Endothelial cell of umbilical vein (primary cell): Measurements from ENCODE around the gene POU4F3. TPM values are rescaled to one million over a fixed set of nuclear protein-coding genes. Genes with fewer than 3 reads are reported as not detected.

ENCODE experiments used
- BruUV-seq: library from RNA; stranded (reverse); fragments of 400-500 nt; replicated peaks from 2 replicates; lab custom pipeline; 2021; lab: Mats Ljungman, UMichigan
- CTCF ChIA-PET: fragments of 300-600, 350-600 bp; sonication (Branson Sonifier 250); formaldehyde crosslinking; loops from one replicate; lab custom pipeline; 2021; ENCODE audit warnings: antibody characterized with exemption, inconsistent platforms; lab: Charles Lee
- POLR2A ChIA-PET: fragments of 300-600, 350-600 bp; sonication (Branson Sonifier 250); formaldehyde crosslinking; loops from one replicate; lab custom pipeline; 2021; ENCODE audit warnings: antibody characterized with exemption, inconsistent platforms; lab: Charles Lee
- DNase-seq: peaks from one replicate; pipeline ENCODE4 v3.0.0-alpha.2; 2011; ENCODE audit warnings: low read depth, low spot score
- FAIRE-seq: peaks from 2 replicates; lab custom pipeline; 2011; peaks lifted over from hg19 to GRCh38; lab: Jason Lieb, UNC
- H2AFZ ChIP-seq: 2 replicates; pipeline ENCODE4 v1.6.0; 2012; ENCODE audit warnings: low read depth, low read length, control low read depth, inconsistent platforms
- H3K27ac ChIP-seq: 2 replicates; pipeline ENCODE4 v1.5.1; 2011; ENCODE audit warnings: low read depth, mild to moderate bottlenecking, control low read depth, low read length, moderate library complexity; ENCODE audit not compliant: insufficient read depth
- H3K27me3 ChIP-seq, 2 experiments: 2 replicates each; pipeline versions ENCODE4 v1.6.0 to v1.6.1; 2011; ENCODE audit warnings: low read length in 2 of 2, mixed read lengths in 1 of 2; ENCODE audit not compliant: control insufficient read depth in 2 of 2, insufficient read depth in 2 of 2
- H3K36me3 ChIP-seq, 2 experiments: 2 replicates in 1 of 2; 3 replicates in 1 of 2; pipeline ENCODE4 v1.5.1; 2011; ENCODE audit warnings: low read length in 2 of 2, mild to moderate bottlenecking in 1 of 2, moderate library complexity in 1 of 2; ENCODE audit not compliant: control insufficient read depth in 2 of 2, insufficient read depth in 2 of 2; ENCODE audit errors: extremely low read depth in 1 of 2
- H3K4me1 ChIP-seq: 3 replicates; pipeline ENCODE4 v1.5.1; 2011; ENCODE audit warnings: mild to moderate bottlenecking, low read length; ENCODE audit not compliant: control insufficient read depth, insufficient read depth; ENCODE audit errors: extremely low read depth
- H3K4me2 ChIP-seq: 2 replicates; pipeline ENCODE4 v1.6.1; 2011; ENCODE audit warnings: low read length, control low read depth, mixed read lengths; ENCODE audit not compliant: insufficient read depth
- H3K4me3 ChIP-seq, 3 experiments: fragments of 200-600 bp in 1 of 3; sonication (generic), shearing (Covaris generic) in 1 of 3; replicated peaks in 1 of 3; 2 replicates each; pipeline ENCODE4 v1.5.1; 2011 to 2016; ENCODE audit warnings: control low read depth in 3 of 3, low read length in 3 of 3, mild to moderate bottlenecking in 2 of 3, inconsistent platforms in 1 of 3, low read depth in 1 of 3, moderate library complexity in 1 of 3; ENCODE audit not compliant: insufficient read depth in 1 of 3
- H3K79me2 ChIP-seq: 2 replicates; pipeline ENCODE4 v1.6.0; 2012; ENCODE audit warnings: low read length, inconsistent platforms; ENCODE audit not compliant: control insufficient read depth, insufficient read depth
- H3K9ac ChIP-seq: replicated peaks from 2 replicates; pipeline ENCODE3; 2011; ENCODE audit warnings: low read length, control low read depth; ENCODE audit not compliant: insufficient read depth; ENCODE audit errors: extremely low read depth
- H3K9me1 ChIP-seq: replicated peaks from 3 replicates; pipeline ENCODE4 v1.6.0; 2011; ENCODE audit warnings: mild to moderate bottlenecking, low read length; ENCODE audit not compliant: control insufficient read depth, insufficient read depth; ENCODE audit errors: extremely low read depth
- H3K9me3 ChIP-seq: replicated peaks from 2 replicates; pipeline ENCODE4 v1.5.1; 2012; ENCODE audit warnings: low read length, inconsistent platforms; ENCODE audit not compliant: control insufficient read depth, insufficient read depth
- H4K20me1 ChIP-seq: replicated peaks from 2 replicates; pipeline ENCODE3; 2011; ENCODE audit warnings: mild to moderate bottlenecking, low read length; ENCODE audit not compliant: control insufficient read depth, insufficient read depth; ENCODE audit errors: extremely low read depth
- CTCF ChIP-seq, 2 donors: IDR thresholded peaks; 1 replicate in 1 of 2; 2 replicates in 1 of 2; pipeline ENCODE4 v1.5.1; 2011; ENCODE audit warnings: low read length in 2 of 2, mild to moderate bottlenecking in 2 of 2, moderate library complexity in 2 of 2, control low read depth in 1 of 2, inconsistent platforms in 1 of 2, low read depth in 1 of 2; ENCODE audit not compliant: insufficient read depth in 1 of 2; ENCODE audit errors: extremely low read depth in 1 of 2
- EZH2 ChIP-seq: IDR thresholded peaks from 2 replicates; pipeline ENCODE4 v1.6.1; 2012; ENCODE audit warnings: borderline replicate concordance, low read depth, mild to moderate bottlenecking, moderate library complexity, low read length, inconsistent platforms; ENCODE audit not compliant: severe bottlenecking
- FOS ChIP-seq: IDR thresholded peaks from 2 replicates; pipeline ENCODE4 v1.6.1; 2011; ENCODE audit warnings: mild to moderate bottlenecking, low read length, moderate library complexity, borderline replicate concordance; ENCODE audit not compliant: insufficient read depth
- GATA2 ChIP-seq: IDR thresholded peaks from 2 replicates; pipeline ENCODE4 v1.7.0; 2011; ENCODE audit warnings: low read depth, mild to moderate bottlenecking, moderate library complexity, mixed read lengths, low read length; ENCODE audit not compliant: insufficient read length, insufficient read depth
- JUN ChIP-seq: IDR thresholded peaks from 2 replicates; pipeline ENCODE4 v1.6.1; 2011; ENCODE audit warnings: borderline replicate concordance, low read depth; ENCODE audit not compliant: insufficient read length, insufficient read depth
- MAX ChIP-seq: IDR thresholded peaks from 2 replicates; pipeline ENCODE4 v1.6.1; 2011; ENCODE audit not compliant: insufficient read depth, insufficient read length
- MYC ChIP-seq: IDR thresholded peaks from one replicate; pipeline ENCODE4 v1.6.1; 2011; ENCODE audit warnings: mild to moderate bottlenecking, low read depth, low read length
- POLR2A ChIP-seq: IDR thresholded peaks from 2 replicates; pipeline ENCODE4 v1.6.1; 2012; ENCODE audit warnings: low read depth, mild to moderate bottlenecking, control low read depth, low read length
- POLR2AphosphoS5 ChIP-seq: IDR thresholded peaks from 2 replicates; pipeline ENCODE4 v1.6.1; 2012; ENCODE audit warnings: low read depth, mild to moderate bottlenecking, control low read depth, low read length, moderate library complexity; ENCODE audit not compliant: insufficient read depth
- dilution Hi-C: fragments of 300-500 bp; cut with MboI; formaldehyde crosslinking; loops from one replicate; pipeline ENCODE4 v1.15.0; 2019; ENCODE audit warnings: low sequenced_read_pairs; ENCODE audit not compliant: extremely low pct_ligation_motif_present
- intact Hi-C: fragments of 100-400 bp; cut with micrococcal nuclease; formaldehyde crosslinking; loops from one replicate; pipeline ENCODE4 v1.10.0; 2022
- polyA plus RNA-seq, 4 experiments: library from polyadenylated mRNA; depleted of rRNA in 3 of 4; stranded (reverse) in 3 of 4; unstranded in 1 of 4; fragments of >200 nt; gene quantifications; 2 replicates each; pipeline versions ENCODE4 v1.2.1 to v1.2.3, GENCODE V29; 2011 to 2012; ENCODE audit warnings: missing spikeins in 1 of 4
- total RNA-seq: library from RNA; stranded (reverse); gene quantifications from 2 replicates; pipeline ENCODE4 v1.2.3, GENCODE V29; 2021

The POU4F3 gene
- total and polyA plus RNA-seq, 2 donors (not counting 3 experiments of a cell fraction or from before 2014, with no cell fraction given), result 0.08 TPM; not detected in 1

DNA sequence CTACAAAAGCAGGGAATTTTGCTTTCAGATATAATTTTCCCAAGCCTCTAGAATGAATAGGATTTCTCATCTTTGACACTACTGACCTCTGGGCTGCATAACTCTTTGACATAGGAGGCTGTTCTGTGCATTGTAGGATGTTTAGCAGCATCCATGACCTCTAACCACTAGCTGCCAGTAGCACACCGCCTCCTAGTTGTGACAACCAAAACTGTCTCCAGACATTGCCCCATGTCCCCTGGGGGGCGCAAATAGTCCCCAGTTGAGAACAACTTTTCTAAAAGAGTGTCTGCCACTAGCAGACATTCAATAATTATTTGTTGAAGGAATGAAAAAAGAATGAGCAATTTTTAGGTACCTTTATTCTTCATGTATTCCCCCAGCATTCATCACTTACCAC, 51.8 kb downstream of the POU4F3 start:
- H3K9me1 ChIP-seq, result no peaks in the 10 kb centered on the region
- DNase-seq (no peak), FAIRE-seq (no peak)
- intact Hi-C loops (no loop called here), dilution Hi-C loops (no loop called here)
- no peaks in the 10 kb centered on the region for H3K4me1 ChIP-seq
- TF ChIP-seq POLR2A (no peak), POLR2AphosphoS5 (no peak), GATA2 (no peak), EZH2 (no peak), MYC (no peak), CTCF (IDR thresholded peaks at IDR 0.05; ENCODE audit: extremely low read depth in 1 of 2, insufficient read depth in 1 of 2, low read depth in 1 of 2, low read length in 2 of 2) (no peak), MAX (no peak), FOS (no peak), JUN (no peak)
- CTCF ChIA-PET, result no interaction called here
- no peaks in the 10 kb centered on the region for H3K9me3 ChIP-seq
- H3K9ac ChIP-seq, result no peak overlapping the region
- no peak overlapping the region for H3K27ac ChIP-seq
- H3K79me2 ChIP-seq, result no peaks in the 10 kb centered on the region
- no peak overlapping the region for H3K4me3 ChIP-seq
- no TSS peak for BruUV-seq
- H3K27me3 ChIP-seq, result peaks cover 4% of the 10 kb centered on the region in 2 experiments
- H4K20me1 ChIP-seq, result no peaks in the 10 kb centered on the region
- H3K36me3 ChIP-seq, result no peaks in the 10 kb centered on the region
- H3K4me2 ChIP-seq, result no peak overlapping the region
- POLR2A ChIA-PET, result no interaction called here
- H2AFZ ChIP-seq, result no peak overlapping the region

Other genes starting within 250 kb of the POU4F3 start
- 0.80 and 1.1 TPM in 2 replicates for gene PLAC8L1, start 233.3 kb upstream of the POU4F3 start, total RNA-seq
- gene PLAC8L1, start 233.3 kb upstream of the POU4F3 start, polyA plus RNA-seq, result 0.80 and 0.99 TPM in 2 replicates
- 139 and 154 TPM in 2 replicates for gene LARS1, start 156.2 kb upstream of the POU4F3 start, total RNA-seq
- 11.5 and 16.9 TPM in 2 replicates for gene LARS1, start 156.2 kb upstream of the POU4F3 start, polyA plus RNA-seq
- 14.9 and 17.7 TPM in 2 replicates for gene RBM27, start 135.2 kb upstream of the POU4F3 start, total RNA-seq
- 6.3 and 7.4 TPM in 2 replicates for gene RBM27, start 135.2 kb upstream of the POU4F3 start, polyA plus RNA-seq
- gene TCERG1, start 108.5 kb downstream of the POU4F3 start, total RNA-seq, result 82.2 and 98.4 TPM in 2 replicates
- gene TCERG1, start 108.5 kb downstream of the POU4F3 start, polyA plus RNA-seq, result 71.4 and 76.2 TPM in 2 replicates
- not detected in 2 replicates for gene GPR151, start 177.4 kb downstream of the POU4F3 start, total RNA-seq
- 0.06 and 0.08 TPM in 2 replicates for gene GPR151, start 177.4 kb downstream of the POU4F3 start, polyA plus RNA-seq